AG09309 (cell line): ENCODE results near the gene CDH4.

Experiments used
- DNase-seq: peaks from one replicate; pipeline ENCODE4 v3.0.0-alpha.2; 2010; ENCODE audit warnings: low read depth
- H3K4me3 ChIP-seq: 2 replicates; pipeline ENCODE4 v1.5.1; 2011; ENCODE audit warnings: mild to moderate bottlenecking, low read depth, low read length, moderate library complexity; ENCODE audit not compliant: control insufficient read depth
- CTCF ChIP-seq: IDR thresholded peaks from 2 replicates; pipeline ENCODE4 v1.5.1; 2011; ENCODE audit warnings: mild to moderate bottlenecking, low read depth, low read length, inconsistent platforms; ENCODE audit not compliant: insufficient read depth, control insufficient read depth; ENCODE audit errors: missing control alignments

CDH4 gene

GRCh38 chr20:61705386-61706258 is 453.6 kb downstream of the CDH4 start:
- no peak for TF ChIP-seq CTCF
- DNase-seq: no peak
- no peak overlapping the region for H3K4me3 ChIP-seq

GRCh38 chr20:61706259-61706961 is 454.3 kb downstream of the CDH4 start:
- DNase-seq: no peak
- no peak for TF ChIP-seq CTCF
- no peak overlapping the region for H3K4me3 ChIP-seq

GRCh38 chr20:61708891-61709290 is 456.8 kb downstream of the CDH4 start:
- DNase-seq: no peak
- H3K4me3 ChIP-seq: no peak overlapping the region
- TF ChIP-seq CTCF: no peak

GRCh38 chr20:61710108-61710507 is 458.0 kb downstream of the CDH4 start:
- no peak for TF ChIP-seq CTCF
- DNase-seq: no peak
- H3K4me3 ChIP-seq: no peak overlapping the region

GRCh38 chr20:61712688-61713087 is 460.6 kb downstream of the CDH4 start:
- no peak for TF ChIP-seq CTCF
- DNase-seq: no peak

GRCh38 chr20:61718361-61719005 is 466.4 kb downstream of the CDH4 start:
- no peak overlapping the region for H3K4me3 ChIP-seq
- no peak for TF ChIP-seq CTCF
- DNase-seq: no peak

More at GRCh38 chr20:61712688-61713087, 460.6 kb downstream of the CDH4 start:
- no peak overlapping the region for H3K4me3 ChIP-seq
